Endothelial cell (in vitro differentiated cells): ENCODE data around the gene MYBPC3. TPM values are rescaled to one million over a fixed set of nuclear protein-coding genes. Genes with fewer than 3 reads are reported as not detected.

Experiments
- DNase-seq: peaks from one replicate; pipeline ENCODE4 v3.0.0; 2021; ENCODE audit warnings: low spot score
- H3K27ac Mint-ChIP-seq: one replicate; pipeline ENCODE4 v1.8.0; 2021; ENCODE audit warnings: mixed read lengths, inconsistent platforms; ENCODE audit not compliant: unreplicated experiment
- H3K27me3 Mint-ChIP-seq: one replicate; pipeline ENCODE4 v1.8.0; 2021; ENCODE audit warnings: mild to moderate bottlenecking, moderate library complexity, mixed read lengths, inconsistent platforms; ENCODE audit not compliant: unreplicated experiment
- H3K36me3 Mint-ChIP-seq: one replicate; pipeline ENCODE4 v1.8.0; 2021; ENCODE audit warnings: mild to moderate bottlenecking, low read depth, mixed read lengths, inconsistent platforms; ENCODE audit not compliant: unreplicated experiment
- H3K4me1 Mint-ChIP-seq: one replicate; pipeline ENCODE4 v1.8.0; 2021; ENCODE audit warnings: mild to moderate bottlenecking, mixed read lengths, inconsistent platforms; ENCODE audit not compliant: unreplicated experiment
- H3K4me3 Mint-ChIP-seq: one replicate; pipeline ENCODE4 v1.8.0; 2021; ENCODE audit warnings: mild to moderate bottlenecking, mixed read lengths, inconsistent platforms; ENCODE audit not compliant: unreplicated experiment
- H3K9me3 Mint-ChIP-seq: one replicate; pipeline ENCODE4 v1.8.0; 2021; ENCODE audit warnings: mixed read lengths, inconsistent platforms; ENCODE audit not compliant: unreplicated experiment
- total RNA-seq: library from RNA; stranded (reverse); fragmentation: NEBNext Ultra II Directional; extraction: Animal tissue kit (Norgen Biotek cat#: 25700); gene quantifications from one replicate; pipeline ENCODE4 v1.2.1, GENCODE V29; 2021; ENCODE audit not compliant: unreplicated experiment
- TF ChIP-seq, protein P1 (sequence below): fragments of 200-600 bp; sonication (generic); IDR thresholded peaks from one replicate; pipeline ENCODE4 v1.5.0; 2021; ENCODE audit warnings: antibody characterized with exemption; ENCODE audit not compliant: unreplicated experiment

MYBPC3 gene
- total RNA-seq, 1 donor from 2014 or later: not detected

DNA sequence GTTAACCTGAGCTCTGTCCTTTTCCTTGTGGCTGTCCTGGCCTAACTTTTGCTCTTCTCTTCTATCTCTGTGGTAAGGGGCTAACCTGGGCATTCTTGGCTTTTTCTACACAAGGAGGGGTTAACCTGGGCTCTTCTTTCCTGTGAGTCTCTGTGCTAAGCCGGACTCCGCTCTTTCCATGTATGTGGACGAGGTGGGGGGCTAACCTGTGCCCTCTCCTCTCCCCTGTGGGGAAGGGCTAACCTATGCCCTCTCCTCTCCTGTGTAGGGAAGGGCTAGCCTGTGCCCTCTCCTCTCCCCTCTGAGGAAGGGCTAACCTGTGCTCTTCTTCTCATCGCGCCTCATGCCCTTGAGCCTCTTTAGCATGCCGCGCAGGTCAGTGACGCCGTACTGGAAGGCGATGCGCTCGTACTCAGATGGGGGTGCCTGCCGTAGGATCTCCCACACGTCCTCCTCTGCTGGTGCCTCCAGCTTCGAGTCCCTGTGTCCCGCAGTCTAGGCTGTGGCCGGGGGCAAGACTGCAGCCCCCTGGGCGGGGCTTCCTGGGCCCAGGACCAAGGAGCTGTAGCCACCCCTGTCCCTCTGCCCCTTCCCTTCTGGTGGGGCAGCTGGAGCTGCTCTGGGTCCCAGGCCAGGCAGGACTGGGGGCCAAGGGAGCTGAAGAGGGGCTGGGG lies 6.5 kb downstream of the MYBPC3 start:
- no peak overlapping the region for H3K27ac Mint-ChIP-seq
- no peak for DNase-seq
- H3K4me3 Mint-ChIP-seq: no peak overlapping the region
- H3K9me3 Mint-ChIP-seq: no peaks in the 10 kb centered on the region
- peaks cover 11% of the 10 kb centered on the region for H3K27me3 Mint-ChIP-seq
- H3K4me1 Mint-ChIP-seq: no peaks in the 10 kb centered on the region
- no peaks in the 10 kb centered on the region for H3K36me3 Mint-ChIP-seq
- TF ChIP-seq, protein P1, sequence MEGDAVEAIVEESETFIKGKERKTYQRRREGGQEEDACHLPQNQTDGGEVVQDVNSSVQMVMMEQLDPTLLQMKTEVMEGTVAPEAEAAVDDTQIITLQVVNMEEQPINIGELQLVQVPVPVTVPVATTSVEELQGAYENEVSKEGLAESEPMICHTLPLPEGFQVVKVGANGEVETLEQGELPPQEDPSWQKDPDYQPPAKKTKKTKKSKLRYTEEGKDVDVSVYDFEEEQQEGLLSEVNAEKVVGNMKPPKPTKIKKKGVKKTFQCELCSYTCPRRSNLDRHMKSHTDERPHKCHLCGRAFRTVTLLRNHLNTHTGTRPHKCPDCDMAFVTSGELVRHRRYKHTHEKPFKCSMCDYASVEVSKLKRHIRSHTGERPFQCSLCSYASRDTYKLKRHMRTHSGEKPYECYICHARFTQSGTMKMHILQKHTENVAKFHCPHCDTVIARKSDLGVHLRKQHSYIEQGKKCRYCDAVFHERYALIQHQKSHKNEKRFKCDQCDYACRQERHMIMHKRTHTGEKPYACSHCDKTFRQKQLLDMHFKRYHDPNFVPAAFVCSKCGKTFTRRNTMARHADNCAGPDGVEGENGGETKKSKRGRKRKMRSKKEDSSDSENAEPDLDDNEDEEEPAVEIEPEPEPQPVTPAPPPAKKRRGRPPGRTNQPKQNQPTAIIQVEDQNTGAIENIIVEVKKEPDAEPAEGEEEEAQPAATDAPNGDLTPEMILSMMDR: no peak

DNA sequence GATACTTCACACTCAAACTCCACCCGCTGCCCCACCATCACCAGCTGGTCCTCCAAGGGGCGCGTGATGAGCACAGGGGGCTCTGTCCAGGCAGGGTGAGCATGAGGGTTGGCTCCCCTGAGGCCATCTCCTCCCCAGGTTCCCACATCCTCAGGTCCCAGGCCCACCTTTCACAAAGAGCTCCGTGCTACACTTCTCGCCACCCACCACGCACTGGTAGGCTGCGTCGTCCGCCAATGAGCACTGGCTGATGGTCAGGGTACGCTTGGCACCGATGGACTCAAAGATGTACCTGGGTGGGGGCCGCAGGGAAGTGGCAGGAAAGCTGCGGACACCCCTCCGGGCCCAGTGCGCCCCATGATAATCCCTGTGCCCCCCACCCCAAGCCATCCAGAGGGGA lies 9.6 kb downstream of the MYBPC3 start:
- TF ChIP-seq, protein P1: no peak
- peaks cover 18% of the 10 kb centered on the region for H3K27me3 Mint-ChIP-seq
- H3K36me3 Mint-ChIP-seq: no peaks in the 10 kb centered on the region
- no peak for DNase-seq
- H3K4me1 Mint-ChIP-seq: no peaks in the 10 kb centered on the region
- H3K4me3 Mint-ChIP-seq: no peak overlapping the region
- no peak overlapping the region for H3K27ac Mint-ChIP-seq
- no peaks in the 10 kb centered on the region for H3K9me3 Mint-ChIP-seq

DNA sequence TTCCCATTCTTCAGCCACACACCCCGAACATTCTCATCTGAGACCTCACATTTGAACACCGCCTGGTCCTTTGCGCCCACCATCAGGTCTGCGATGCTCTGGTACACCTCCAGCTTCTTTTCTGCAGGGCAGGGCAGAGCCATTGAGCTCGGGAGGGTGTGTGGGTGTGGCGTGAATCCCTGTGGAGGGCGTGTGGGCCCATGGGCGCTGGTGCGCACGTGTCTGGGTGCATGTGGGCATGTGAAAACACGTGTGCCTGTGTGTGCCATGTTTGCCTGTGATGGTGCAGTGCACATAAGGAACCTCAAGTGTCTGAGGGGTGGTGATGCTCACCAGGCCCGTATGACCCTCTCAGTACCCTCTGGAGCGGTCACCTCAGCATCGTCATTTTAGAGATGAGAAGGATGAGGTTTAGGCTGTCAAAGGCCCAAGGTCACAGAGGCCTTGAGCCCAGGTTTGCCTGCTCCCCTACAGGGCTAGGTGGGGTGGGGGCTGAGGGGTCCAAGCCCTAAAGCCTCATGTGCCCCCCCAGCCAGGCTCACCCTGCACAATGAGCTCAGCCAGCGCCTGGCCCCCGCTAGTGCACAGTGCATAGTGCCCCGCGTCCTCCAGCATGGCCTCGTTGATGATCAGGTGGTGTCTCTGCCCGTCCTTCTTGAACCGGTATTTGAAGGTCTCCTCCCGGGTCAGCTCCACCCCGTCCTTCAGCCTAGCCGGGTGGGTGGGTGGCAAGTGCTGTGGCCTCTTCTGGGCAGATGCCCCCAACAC lies 10.3 kb downstream of the MYBPC3 start:
- Mint-ChIP-seq H3K36me3 (no peaks in the 10 kb centered on the region), H3K4me3 (no peak overlapping the region), H3K27ac (no peak overlapping the region), H3K27me3 (peaks cover 19% of the 10 kb centered on the region), H3K9me3 (no peaks in the 10 kb centered on the region), H3K4me1 (no peaks in the 10 kb centered on the region)
- no peak for DNase-seq
- TF ChIP-seq, protein P1: no peak

DNA sequence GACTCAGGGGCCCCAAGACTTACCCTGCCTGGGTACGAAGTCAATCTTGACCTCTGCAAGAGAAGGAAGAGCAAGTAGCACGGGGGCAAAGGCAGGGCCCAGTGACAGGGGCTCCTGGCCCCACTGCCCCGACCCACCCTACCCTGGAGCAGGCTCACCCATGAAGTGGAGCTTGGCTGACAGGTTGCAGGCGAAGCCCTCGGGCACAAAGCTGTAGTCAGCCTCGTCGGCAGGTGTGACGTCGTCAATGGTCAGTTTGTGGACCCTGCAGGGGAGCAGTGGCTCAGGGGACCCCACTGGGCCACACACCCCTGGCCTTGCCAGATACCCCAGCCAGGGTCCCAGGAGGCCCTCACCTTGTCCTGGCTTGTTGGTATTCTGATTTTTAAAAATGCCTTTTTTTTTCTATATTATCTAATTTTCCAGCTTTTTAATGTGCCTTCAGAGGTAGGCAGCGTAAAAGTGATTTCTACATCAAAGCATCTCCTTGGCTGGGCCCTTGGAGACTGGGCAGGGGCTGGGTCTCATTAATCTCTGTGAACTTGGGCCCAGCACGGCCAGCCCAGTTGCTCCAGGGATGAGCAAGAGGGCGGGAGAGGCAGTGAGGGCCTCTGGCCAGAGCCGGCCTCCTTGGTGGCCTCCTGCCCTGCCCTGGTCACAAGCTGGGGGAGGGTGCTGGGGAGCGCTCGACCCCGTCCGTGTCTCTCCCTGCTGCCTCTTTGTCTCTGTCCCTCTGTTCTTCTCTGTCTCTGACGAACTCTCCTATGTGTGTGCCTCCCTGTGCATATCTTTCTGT lies 11.3 kb downstream of the MYBPC3 start:
- H3K9me3 Mint-ChIP-seq: no peaks in the 10 kb centered on the region
- peaks cover 21% of the 10 kb centered on the region for H3K27me3 Mint-ChIP-seq
- TF ChIP-seq, protein P1: no peak
- DNase-seq: no peak
- H3K36me3 Mint-ChIP-seq: no peaks in the 10 kb centered on the region
- no peak overlapping the region for H3K27ac Mint-ChIP-seq
- H3K4me3 Mint-ChIP-seq: no peak overlapping the region
- no peaks in the 10 kb centered on the region for H3K4me1 Mint-ChIP-seq
